SU-DHL-6 (cell line): Measurements from ENCODE around the gene LELP1.
"Not testable (repeated sequence)": the region's sequence is repeated elsewhere in the genome, so short reads cannot be mapped to it uniquely, and the experiment has no call there.

Experiments
- EZH2phosphoT487 ChIP-seq: fragments of 200-600 bp; sonication (generic), shearing (Covaris generic); conservative IDR thresholded peaks from 2 replicates; pipeline ENCODE4 v1.6.1; 2018; ENCODE audit warnings: mild to moderate bottlenecking, antibody characterized with exemption, low read length, moderate library complexity, mixed read lengths
- TF ChIP-seq, protein P1 (sequence below): fragments of 200-600 bp; sonication (generic); IDR thresholded peaks from one replicate; pipeline ENCODE4 v1.5.1; 2017; ENCODE audit warnings: antibody characterized with exemption, mild to moderate bottlenecking, low read length, moderate library complexity; ENCODE audit not compliant: insufficient read depth, poor library complexity, severe bottlenecking

DNA sequence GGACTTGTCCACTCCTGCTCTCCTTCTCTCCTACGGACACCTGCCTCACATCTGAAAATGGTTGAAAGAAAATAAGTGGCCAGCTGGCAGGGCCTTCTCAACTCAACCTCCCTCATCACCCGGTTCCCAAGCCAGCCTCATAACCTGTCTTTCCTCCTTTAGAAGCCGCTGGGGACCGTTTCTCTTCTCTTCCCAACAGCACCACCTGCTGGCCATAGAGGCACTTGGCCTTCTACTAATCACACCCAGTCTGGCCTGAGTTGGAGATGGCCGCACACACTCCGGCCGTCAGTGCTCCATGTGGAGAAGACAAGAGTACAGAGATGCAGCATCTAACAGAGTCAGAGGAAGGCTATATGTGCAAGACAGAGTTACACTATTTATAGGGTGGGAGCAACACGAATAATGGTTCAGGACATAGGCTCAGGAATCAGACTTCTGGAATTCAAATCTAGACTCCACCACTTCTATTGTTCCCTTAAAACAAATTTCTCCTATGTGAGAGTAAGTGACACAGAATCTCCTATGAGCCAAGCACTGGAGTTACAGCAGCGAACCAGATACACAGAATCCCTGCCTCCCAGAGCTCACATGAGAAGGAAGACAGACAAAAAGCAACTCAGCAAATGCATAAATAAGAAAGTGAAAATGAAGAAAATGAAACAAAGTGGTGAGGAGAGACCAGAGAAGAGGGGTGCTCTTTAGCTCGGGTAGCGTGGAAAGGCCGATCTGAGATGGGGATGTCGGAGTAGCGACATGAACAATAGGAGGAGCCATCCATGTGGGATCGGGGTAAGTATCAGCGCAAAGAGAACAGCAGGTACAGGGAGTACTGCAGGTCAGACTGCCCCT, 20.0 kb downstream of the LELP1 start:
- TF ChIP-seq, protein P1, sequence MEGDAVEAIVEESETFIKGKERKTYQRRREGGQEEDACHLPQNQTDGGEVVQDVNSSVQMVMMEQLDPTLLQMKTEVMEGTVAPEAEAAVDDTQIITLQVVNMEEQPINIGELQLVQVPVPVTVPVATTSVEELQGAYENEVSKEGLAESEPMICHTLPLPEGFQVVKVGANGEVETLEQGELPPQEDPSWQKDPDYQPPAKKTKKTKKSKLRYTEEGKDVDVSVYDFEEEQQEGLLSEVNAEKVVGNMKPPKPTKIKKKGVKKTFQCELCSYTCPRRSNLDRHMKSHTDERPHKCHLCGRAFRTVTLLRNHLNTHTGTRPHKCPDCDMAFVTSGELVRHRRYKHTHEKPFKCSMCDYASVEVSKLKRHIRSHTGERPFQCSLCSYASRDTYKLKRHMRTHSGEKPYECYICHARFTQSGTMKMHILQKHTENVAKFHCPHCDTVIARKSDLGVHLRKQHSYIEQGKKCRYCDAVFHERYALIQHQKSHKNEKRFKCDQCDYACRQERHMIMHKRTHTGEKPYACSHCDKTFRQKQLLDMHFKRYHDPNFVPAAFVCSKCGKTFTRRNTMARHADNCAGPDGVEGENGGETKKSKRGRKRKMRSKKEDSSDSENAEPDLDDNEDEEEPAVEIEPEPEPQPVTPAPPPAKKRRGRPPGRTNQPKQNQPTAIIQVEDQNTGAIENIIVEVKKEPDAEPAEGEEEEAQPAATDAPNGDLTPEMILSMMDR, result peak; percentile 67
- not testable (repeated sequence) for TF ChIP-seq EZH2phosphoT487
